HCT116 (cell line): ENCODE data around the gene MYO1B. TPM values are rescaled to one million over a fixed set of nuclear protein-coding genes. Genes with fewer than 3 reads are reported as not detected.

Experiments used
- ATAC-seq: fragments of 200-7000 bp; cut with Tn5 transposase; 2 replicates; pipeline ENCODE4 v1.9.1; 2020; ENCODE audit warnings: mild to moderate bottlenecking, moderate library complexity
- BruUV-seq: library from RNA; stranded (reverse); fragments of 400-500 nt; replicated peaks from 2 replicates; lab custom pipeline; 2021; lab: Mats Ljungman, UMichigan
- CTCF ChIA-PET: fragments of 300-600 bp; sonication (Branson Sonifier 250); formaldehyde crosslinking; loops from one replicate; lab custom pipeline; 2021; ENCODE audit warnings: antibody characterized with exemption; lab: Charles Lee
- POLR2A ChIA-PET: fragments of 300-600, 350-600 bp; sonication (Branson Sonifier 250); formaldehyde crosslinking; loops from one replicate; lab custom pipeline; 2021; ENCODE audit warnings: antibody characterized with exemption; lab: Charles Lee
- RAD21 ChIA-PET, 2 experiments: fragments of 300-600 bp; sonication (Branson Sonifier 250); formaldehyde crosslinking; loops; one replicate each; lab custom pipeline; 2023; ENCODE audit warnings: low total read pairs in 2 of 2; ENCODE audit not compliant: uncharacterized antibody in 2 of 2, unreplicated experiment in 2 of 2, low non-redundant PET in 1 of 2; lab: Charles Lee
- DNase-seq: peaks from one replicate; pipeline ENCODE4 v3.0.0-alpha.2; 2010; ENCODE audit warnings: low read depth, low spot score
- H2AFZ ChIP-seq: fragments of 200-600 bp; shearing (Covaris generic), sonication (generic); 2 replicates; pipeline ENCODE4 v1.6.1; 2017; ENCODE audit warnings: low read depth, mixed run types, mixed read lengths, antibody characterized with exemption, low read length; ENCODE audit not compliant: poor library complexity, severe bottlenecking
- H3K27ac ChIP-seq: 2 replicates; pipeline ENCODE4 v1.5.1; 2012; ENCODE audit warnings: low read depth, low read length
- H3K27me3 ChIP-seq: fragments of 200-600 bp; sonication (generic); 2 replicates; pipeline ENCODE4 v1.6.1; 2016; ENCODE audit warnings: mixed run types, low read length, mixed read lengths; ENCODE audit not compliant: insufficient read depth
- H3K36me3 ChIP-seq, 2 experiments: fragments of 200-500 bp in 1 of 2; fragments of 200-600 bp in 1 of 2; sonication (Bioruptor generic) in 1 of 2; sonication (generic) in 1 of 2; 2 replicates each; pipeline versions ENCODE4 v1.5.1 to v1.6.1; 2014 to 2016; ENCODE audit warnings: low read length in 2 of 2, inconsistent platforms in 1 of 2, mixed read lengths in 1 of 2, mixed run types in 1 of 2; ENCODE audit not compliant: insufficient read depth in 2 of 2, control insufficient read depth in 1 of 2
- H3K4me1 ChIP-seq, 2 experiments: fragments of 200-600 bp in 1 of 2; sonication (generic) in 1 of 2; 2 replicates each; pipeline versions ENCODE4 v1.5.1 to v1.6.1; 2012 to 2017; ENCODE audit warnings: low read length in 2 of 2, inconsistent platforms in 1 of 2, mild to moderate bottlenecking in 1 of 2, mixed read lengths in 1 of 2, mixed run types in 1 of 2, moderate library complexity in 1 of 2; ENCODE audit not compliant: insufficient read depth in 2 of 2, control insufficient read depth in 1 of 2
- H3K4me2 ChIP-seq: fragments of 200-600 bp; sonication (generic); 2 replicates; pipeline ENCODE4 v1.6.1; 2017; ENCODE audit warnings: mixed run types, low read length, mixed read lengths
- H3K4me3 ChIP-seq, 2 experiments: fragments of 200-600 bp in 1 of 2; sonication (generic) in 1 of 2; replicated peaks in 1 of 2; 2 replicates each; pipeline ENCODE4 v1.5.1; 2011 to 2016; ENCODE audit warnings: low read length in 2 of 2, control low read depth in 1 of 2, low read depth in 1 of 2, mild to moderate bottlenecking in 1 of 2, mixed read lengths in 1 of 2, mixed run types in 1 of 2
- H3K79me2 ChIP-seq: fragments of 200-600 bp; sonication (generic); 2 replicates; pipeline ENCODE4 v1.6.1; 2017; ENCODE audit warnings: mild to moderate bottlenecking, mixed run types, low read length, moderate library complexity, mixed read lengths; ENCODE audit not compliant: insufficient read depth
- H3K9ac ChIP-seq: fragments of 200-600 bp; sonication (generic); 2 replicates; pipeline ENCODE4 v1.6.1; 2016; ENCODE audit warnings: low read length, mixed read lengths
- H3K9me2 ChIP-seq: fragments of 200-600 bp; sonication (generic), shearing (Covaris generic); 2 replicates; pipeline ENCODE4 v1.6.1; 2017; ENCODE audit warnings: mixed run types, mild to moderate bottlenecking, moderate library complexity; ENCODE audit not compliant: insufficient read depth
- H3K9me3 ChIP-seq, 2 experiments: fragments of 200-500 bp in 1 of 2; fragments of 200-600 bp in 1 of 2; sonication (Bioruptor generic) in 1 of 2; sonication (generic) in 1 of 2; 2 replicates each; pipeline ENCODE4 v1.6.1; 2014 to 2017; ENCODE audit warnings: low read length in 2 of 2, mixed read lengths in 2 of 2, inconsistent platforms in 1 of 2, low read depth in 1 of 2, mild to moderate bottlenecking in 1 of 2, mixed run types in 1 of 2, moderate library complexity in 1 of 2; ENCODE audit not compliant: control insufficient read depth in 1 of 2, insufficient read depth in 1 of 2
- H4K20me1 ChIP-seq: fragments of 200-600 bp; sonication (generic), shearing (Covaris generic); 2 replicates; pipeline ENCODE4 v1.6.1; 2017; ENCODE audit warnings: mixed run types, mild to moderate bottlenecking, moderate library complexity; ENCODE audit not compliant: insufficient read depth
- EGR1 ChIP-seq: IDR thresholded peaks from 2 replicates; pipeline ENCODE4 v1.6.1; 2012; ENCODE audit warnings: low read depth
- EZH2 ChIP-seq: fragments of 200-600 bp; sonication (generic); IDR thresholded peaks from 2 replicates; pipeline ENCODE4 v1.6.1; 2017; ENCODE audit warnings: antibody characterized with exemption, mixed run types
- EZH2phosphoT487 ChIP-seq: fragments of 200-600 bp; IDR thresholded peaks from 2 replicates; pipeline ENCODE4 v1.6.1; 2018; ENCODE audit warnings: antibody characterized with exemption, borderline replicate concordance
- FOSL1 ChIP-seq: IDR thresholded peaks from 2 replicates; pipeline ENCODE4 v1.6.1; 2012; ENCODE audit warnings: low read depth
- JUND ChIP-seq: IDR thresholded peaks from 2 replicates; pipeline ENCODE4 v1.6.1; 2012
- SIN3A ChIP-seq: IDR thresholded peaks from 2 replicates; pipeline ENCODE4 v1.6.1; 2012; ENCODE audit warnings: low read depth
- SP1 ChIP-seq: IDR thresholded peaks from 2 replicates; pipeline ENCODE4 v1.6.1; 2012; ENCODE audit warnings: low read depth
- SRF ChIP-seq: IDR thresholded peaks from 2 replicates; pipeline ENCODE4 v1.6.1; 2012; ENCODE audit warnings: low read depth
- TCF7L2 ChIP-seq: IDR thresholded peaks from 2 replicates; pipeline ENCODE4 v1.7.0; 2011; ENCODE audit warnings: borderline replicate concordance, inconsistent platforms; ENCODE audit not compliant: insufficient read depth, insufficient read length; ENCODE audit errors: extremely low read depth
- YY1 ChIP-seq: IDR thresholded peaks from 2 replicates; pipeline ENCODE4 v1.6.1; 2011; ENCODE audit warnings: low read length, low read depth, moderate library complexity, mild to moderate bottlenecking; ENCODE audit not compliant: insufficient replicate concordance; ENCODE audit errors: extremely low read depth
- ZFX ChIP-seq: fragments of 450-650 bp; IDR thresholded peaks from 2 replicates; pipeline ENCODE4 v1.6.1; 2017
- intact Hi-C: fragments of 100-400 bp; cut with micrococcal nuclease; formaldehyde crosslinking; loops from 2 replicates; pipeline ENCODE4 v1.10.0; 2022
- total RNA-seq: library from RNA; stranded (reverse); gene quantifications from one replicate; pipeline ENCODE4 v1.2.1, GENCODE V29; 2021; ENCODE audit not compliant: unreplicated experiment
- TF ChIP-seq, protein P1 (sequence below): IDR thresholded peaks from 2 replicates; pipeline ENCODE4 v1.6.1; 2012
- TF ChIP-seq, protein P2 (sequence below): IDR thresholded peaks from 2 replicates; pipeline ENCODE4 v1.6.1; 2011; ENCODE audit warnings: mild to moderate bottlenecking, low read length, moderate library complexity; ENCODE audit not compliant: insufficient replicate concordance; ENCODE audit errors: extremely low read depth
- TF ChIP-seq, protein P3 (sequence below): IDR thresholded peaks from 2 replicates; pipeline ENCODE4 v1.6.1; 2012

Gene MYO1B
- total RNA-seq, 1 experiment from 2014 or later, result 51.7 TPM

DNA sequence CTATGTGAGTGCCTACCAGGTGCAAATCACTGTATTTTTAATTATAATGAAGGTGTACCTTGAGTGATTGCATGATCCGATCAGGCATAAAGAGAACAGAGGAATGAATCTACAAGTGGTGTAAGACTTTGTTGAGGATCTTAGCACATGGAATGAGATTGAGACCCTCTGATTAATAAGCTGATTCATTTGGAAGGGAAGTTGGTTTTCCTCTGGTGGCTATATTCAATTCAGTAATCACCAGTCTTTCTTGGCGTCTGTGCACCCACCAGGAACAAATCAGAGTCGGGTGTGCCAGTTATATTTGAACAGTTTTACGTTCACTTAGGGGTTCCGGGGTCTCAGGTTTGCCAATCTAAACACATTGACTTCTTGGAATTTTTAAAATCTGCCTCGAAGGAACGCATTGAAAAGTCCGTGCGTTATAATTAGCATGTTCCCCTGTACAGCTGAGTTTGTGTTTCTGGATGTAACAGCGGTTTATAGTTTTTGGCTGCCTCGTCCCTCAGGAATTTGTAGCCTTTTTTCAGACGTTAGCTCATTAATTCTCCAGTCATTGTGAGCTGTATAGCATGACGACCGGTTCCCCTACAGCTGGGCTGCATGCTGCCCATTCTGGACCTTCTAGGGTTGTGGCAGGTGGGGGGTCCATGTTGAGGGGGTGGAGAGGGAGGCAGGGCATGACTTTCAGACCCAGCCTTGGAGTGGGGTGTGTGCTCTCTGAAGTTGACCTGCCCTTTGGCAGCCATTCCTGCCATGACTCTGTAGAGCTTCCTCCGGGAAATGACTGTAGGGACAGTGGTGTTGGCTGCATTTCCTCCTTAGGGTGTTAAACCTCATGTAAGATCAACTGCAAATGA lies 20.3 kb downstream of the MYO1B start:
- intact Hi-C loops, result no loop called here
- Histone ChIP-seq H3K27me3 (no peaks in the 10 kb centered on the region), H4K20me1 (no peaks in the 10 kb centered on the region), H3K4me2 (no peak overlapping the region), H3K9ac (no peak overlapping the region), H3K4me3 (no peak overlapping the region), H3K79me2 (peaks cover 87% of the 10 kb centered on the region), H3K9me2 (no peaks in the 10 kb centered on the region), H3K27ac (no peak overlapping the region), H3K36me3 (no peaks in the 10 kb centered on the region), H2AFZ (no peak overlapping the region), H3K9me3 (no peaks in the 10 kb centered on the region), H3K4me1 (peaks cover 0 to 20% of the 10 kb centered on the region in 2 experiments; a peak in 1 of 4 replicates)
- RAD21 ChIA-PET, result interaction anchor here in 1 of 2 experiments (1.2 kb wide), 1 partner anchor 110 kb away, joined by 3 read pairs; no protein-coding TSS in a partner anchor
- CTCF ChIA-PET, result interaction anchor here (0.7 kb wide), 1 partner anchor 39 kb away, joined by 3 read pairs; no protein-coding TSS in a partner anchor
- BruUV-seq, result no TSS peak
- POLR2A ChIA-PET, result interaction anchor here (0.6 kb wide), 1 partner anchor 9 kb away, joined by 6 read pairs; no protein-coding TSS in a partner anchor
- DNase-seq, result no peak
- TF ChIP-seq SP1 (no peak), SIN3A (no peak), ZFX (no peak), SRF (no peak), FOSL1 (no peak), EZH2phosphoT487 (no peak), YY1 (no peak), EZH2 (no peak), JUND (no peak), EGR1 (no peak), TCF7L2 (no peak)
- TF ChIP-seq, protein P1, sequence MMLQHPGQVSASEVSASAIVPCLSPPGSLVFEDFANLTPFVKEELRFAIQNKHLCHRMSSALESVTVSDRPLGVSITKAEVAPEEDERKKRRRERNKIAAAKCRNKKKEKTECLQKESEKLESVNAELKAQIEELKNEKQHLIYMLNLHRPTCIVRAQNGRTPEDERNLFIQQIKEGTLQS, result no peak
- TF ChIP-seq, protein P2, sequence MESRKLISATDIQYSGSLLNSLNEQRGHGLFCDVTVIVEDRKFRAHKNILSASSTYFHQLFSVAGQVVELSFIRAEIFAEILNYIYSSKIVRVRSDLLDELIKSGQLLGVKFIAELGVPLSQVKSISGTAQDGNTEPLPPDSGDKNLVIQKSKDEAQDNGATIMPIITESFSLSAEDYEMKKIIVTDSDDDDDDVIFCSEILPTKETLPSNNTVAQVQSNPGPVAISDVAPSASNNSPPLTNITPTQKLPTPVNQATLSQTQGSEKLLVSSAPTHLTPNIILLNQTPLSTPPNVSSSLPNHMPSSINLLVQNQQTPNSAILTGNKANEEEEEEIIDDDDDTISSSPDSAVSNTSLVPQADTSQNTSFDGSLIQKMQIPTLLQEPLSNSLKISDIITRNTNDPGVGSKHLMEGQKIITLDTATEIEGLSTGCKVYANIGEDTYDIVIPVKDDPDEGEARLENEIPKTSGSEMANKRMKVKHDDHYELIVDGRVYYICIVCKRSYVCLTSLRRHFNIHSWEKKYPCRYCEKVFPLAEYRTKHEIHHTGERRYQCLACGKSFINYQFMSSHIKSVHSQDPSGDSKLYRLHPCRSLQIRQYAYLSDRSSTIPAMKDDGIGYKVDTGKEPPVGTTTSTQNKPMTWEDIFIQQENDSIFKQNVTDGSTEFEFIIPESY, result no peak
- TF ChIP-seq, protein P3, sequence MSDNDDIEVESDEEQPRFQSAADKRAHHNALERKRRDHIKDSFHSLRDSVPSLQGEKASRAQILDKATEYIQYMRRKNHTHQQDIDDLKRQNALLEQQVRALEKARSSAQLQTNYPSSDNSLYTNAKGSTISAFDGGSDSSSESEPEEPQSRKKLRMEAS, result no peak
- no peak for ATAC-seq
